Right lobe of liver (tissue), 6 donors: ENCODE results near the gene ENOX2. TPM values are rescaled to one million over a fixed set of nuclear protein-coding genes. Genes with fewer than 3 reads are reported as not detected.

ENCODE experiments used
- ATAC-seq, 4 donors: fragments of 200-7000 bp; cut with Tn5 transposase; one replicate each; pipeline ENCODE4 v1.9.1; 2020; ENCODE audit warnings: mild to moderate bottlenecking in 4 of 4, moderate library complexity in 4 of 4
- DNase-seq, 3 donors: peaks; one replicate each; pipeline ENCODE4 v3.0.0-alpha.2; 2020
- H3K27ac ChIP-seq, 3 donors: fragments of 200-600 bp; one replicate each; pipeline ENCODE4 v1.8.0; 2022
- H3K27me3 ChIP-seq, 2 donors: fragments of 200-600 bp; one replicate each; pipeline ENCODE4 v1.8.0; 2022
- H3K36me3 ChIP-seq, 4 donors: fragments of 200-600 bp; sonication (generic) in 1 of 4; one replicate each; pipeline versions ENCODE4 v1.5.1 to v1.8.0; 2017 to 2022; ENCODE audit warnings: control low read depth in 1 of 4
- H3K4me1 ChIP-seq, 4 donors: fragments of 200-600 bp; sonication (generic) in 1 of 4; one replicate each; pipeline versions ENCODE4 v1.5.1 to v1.8.0; 2017 to 2022; ENCODE audit warnings: control low read depth in 1 of 4
- H3K4me3 ChIP-seq, 3 donors: fragments of 200-600 bp; one replicate each; pipeline ENCODE4 v1.8.0; 2022
- H3K9me3 ChIP-seq, 4 donors: fragments of 200-600 bp; sonication (generic) in 1 of 4; one replicate each; pipeline versions ENCODE4 v1.5.1 to v1.8.0; 2017 to 2022; ENCODE audit warnings: control low read depth in 1 of 4
- POLR2A ChIP-seq: fragments of 450-650 bp; IDR thresholded peaks from one replicate; pipeline ENCODE4 v1.6.1; 2017; ENCODE audit warnings: antibody characterized with exemption, mild to moderate bottlenecking
- WGBS: methylation state at CpG from one replicate; pipeline ENCODE4 v1.1.6; 2018; ENCODE audit warnings: low coverage, low lambda C conversion rate; ENCODE audit not compliant: insufficient coverage; ENCODE audit errors: missing lambda C conversion rate; 5-methylcytosine and 5-hydroxymethylcytosine counted together
- intact Hi-C, 2 donors: fragments of 100-400 bp; cut with DNase I; formaldehyde crosslinking; loops; one replicate each; pipeline versions ENCODE4 v1.11.2 to v1.14.1; 2022
- total RNA-seq, 6 experiments: library from RNA; depleted of rRNA in 2 of 6; stranded (reverse); fragments of >200 nt in 2 of 6; fragmentation: NEBNext Ultra II Directional in 3 of 6; extraction: Animal tissue kit (Norgen Biotek cat#: 25700) in 3 of 6; gene quantifications; one replicate each; pipeline versions ENCODE4 v1.1.0 to v1.2.4, GENCODE V29; 2016 to 2023
- TF ChIP-seq, protein P1 (sequence below), 4 donors: fragments of 200-600 bp in 3 of 4; fragments of 450-650 bp in 1 of 4; IDR thresholded peaks; one replicate each; pipeline versions ENCODE4 v1.5.1 to v1.8.0; 2016 to 2022; ENCODE audit warnings: antibody characterized with exemption in 4 of 4, mild to moderate bottlenecking in 2 of 4
- donor health status: DM: no; HTN: yes; CAD: no.
- donor health status: DM: no; HTN: no; CAD: no.
- donor health status: DM: no; HTN: no; CAD: no.
- donor health status: DM: no; HTN: yes; CAD: no.
- donor health status: DM: no; HTN: yes; CAD: no.

The ENOX2 gene
- total RNA-seq, 6 experiments from 2014 or later, result 6.9 to 14.7 (median 10.8) TPM

- intact Hi-C loops, result no loop called here
- no peaks in the 10 kb centered on the region for H3K27me3 ChIP-seq
- H3K27ac ChIP-seq, result no peak overlapping the region
- H3K36me3 ChIP-seq, result no peaks in the 10 kb centered on the region
- H3K9me3 ChIP-seq, result no peaks in the 10 kb centered on the region
- WGBS, result 83% methylated on average over 3 of the region's 3 CpGs
- ATAC-seq (no peak), DNase-seq (no peak)
- H3K4me3 ChIP-seq, result no peak overlapping the region
- TF ChIP-seq POLR2A, result no peak
- TF ChIP-seq, protein P1, sequence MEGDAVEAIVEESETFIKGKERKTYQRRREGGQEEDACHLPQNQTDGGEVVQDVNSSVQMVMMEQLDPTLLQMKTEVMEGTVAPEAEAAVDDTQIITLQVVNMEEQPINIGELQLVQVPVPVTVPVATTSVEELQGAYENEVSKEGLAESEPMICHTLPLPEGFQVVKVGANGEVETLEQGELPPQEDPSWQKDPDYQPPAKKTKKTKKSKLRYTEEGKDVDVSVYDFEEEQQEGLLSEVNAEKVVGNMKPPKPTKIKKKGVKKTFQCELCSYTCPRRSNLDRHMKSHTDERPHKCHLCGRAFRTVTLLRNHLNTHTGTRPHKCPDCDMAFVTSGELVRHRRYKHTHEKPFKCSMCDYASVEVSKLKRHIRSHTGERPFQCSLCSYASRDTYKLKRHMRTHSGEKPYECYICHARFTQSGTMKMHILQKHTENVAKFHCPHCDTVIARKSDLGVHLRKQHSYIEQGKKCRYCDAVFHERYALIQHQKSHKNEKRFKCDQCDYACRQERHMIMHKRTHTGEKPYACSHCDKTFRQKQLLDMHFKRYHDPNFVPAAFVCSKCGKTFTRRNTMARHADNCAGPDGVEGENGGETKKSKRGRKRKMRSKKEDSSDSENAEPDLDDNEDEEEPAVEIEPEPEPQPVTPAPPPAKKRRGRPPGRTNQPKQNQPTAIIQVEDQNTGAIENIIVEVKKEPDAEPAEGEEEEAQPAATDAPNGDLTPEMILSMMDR (IDR thresholded peaks at IDR 0.05), result no peak
- H3K4me1 ChIP-seq, result no peaks in the 10 kb centered on the region
Measured at GRCh38 chrX:130631011-130631410, 272.0 kb downstream of the ENOX2 start.

- no peak overlapping the region for H3K4me3 ChIP-seq
- no peaks in the 10 kb centered on the region for H3K9me3 ChIP-seq
- no peak overlapping the region for H3K27ac ChIP-seq
- ATAC-seq, result no peak
- H3K4me1 ChIP-seq, result no peaks in the 10 kb centered on the region
- H3K27me3 ChIP-seq, result no peaks in the 10 kb centered on the region
- 39% methylated on average over 2 of the region's 2 CpGs for WGBS
- no peak for DNase-seq
- no peaks in the 10 kb centered on the region for H3K36me3 ChIP-seq
- TF ChIP-seq, protein P1 (IDR thresholded peaks at IDR 0.05), result no peak
- TF ChIP-seq POLR2A, result no peak
- intact Hi-C loops, result no loop called here
Measured at GRCh38 chrX:130628516-130628915, 274.5 kb downstream of the ENOX2 start.

DNA sequence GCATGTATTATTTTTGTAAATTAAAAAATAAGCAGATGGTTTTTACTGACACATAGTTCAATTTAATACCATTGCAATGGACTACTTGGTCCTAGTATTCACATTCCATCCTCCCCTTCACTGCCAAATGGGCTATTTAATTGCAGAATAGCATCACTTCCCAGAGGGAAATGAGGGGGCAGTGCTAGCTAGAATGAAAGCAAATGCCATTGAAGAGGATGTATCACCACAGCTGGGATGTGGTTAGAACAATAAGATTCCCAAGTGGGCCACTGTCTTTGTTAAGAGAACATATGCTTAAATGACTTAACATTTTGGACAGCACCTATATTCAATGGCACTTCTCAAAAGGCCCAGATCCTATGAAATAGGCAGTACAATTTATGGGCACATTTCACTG, 276.5 kb downstream of the ENOX2 start:
- Histone ChIP-seq H3K27ac (no peak overlapping the region), H3K36me3 (no peaks in the 10 kb centered on the region), H3K9me3 (no peaks in the 10 kb centered on the region), H3K27me3 (no peaks in the 10 kb centered on the region), H3K4me1 (no peaks in the 10 kb centered on the region), H3K4me3 (no peak overlapping the region)
- intact Hi-C loops, result no loop called here
- DNase-seq (no peak), ATAC-seq (no peak)
- no peak for TF ChIP-seq POLR2A
- TF ChIP-seq, protein P1 (IDR thresholded peaks at IDR 0.05), result no peak

GRCh38 chrX:130625386-130625785, 277.6 kb downstream of the ENOX2 start:
- ATAC-seq, result no peak
- Histone ChIP-seq H3K36me3 (no peaks in the 10 kb centered on the region), H3K9me3 (no peaks in the 10 kb centered on the region), H3K4me1 (no peaks in the 10 kb centered on the region), H3K27ac (no peak overlapping the region), H3K4me3 (no peak overlapping the region), H3K27me3 (no peaks in the 10 kb centered on the region)
- WGBS, result 55% methylated on average over 4 of the region's 6 CpGs
- DNase-seq, result no peak
- TF ChIP-seq, protein P1 (IDR thresholded peaks at IDR 0.05), result no peak
- no peak for TF ChIP-seq POLR2A
- intact Hi-C loops, result no loop called here

- Histone ChIP-seq H3K27ac (no peak overlapping the region), H3K36me3 (no peaks in the 10 kb centered on the region), H3K4me3 (no peak overlapping the region), H3K9me3 (no peaks in the 10 kb centered on the region), H3K27me3 (no peaks in the 10 kb centered on the region), H3K4me1 (no peaks in the 10 kb centered on the region)
- intact Hi-C loops, result no loop called here
- no peak for ATAC-seq
- no peak for TF ChIP-seq POLR2A
- TF ChIP-seq, protein P1 (IDR thresholded peaks at IDR 0.05), result no peak
- no peak for DNase-seq
- 64% methylated on average over 4 of the region's 4 CpGs for WGBS
Measured at GRCh38 chrX:130623518-130623917, 279.5 kb downstream of the ENOX2 start.
